ENCODE measurements around the gene DDX52. TPM values are rescaled to one million over a fixed set of nuclear protein-coding genes. Genes with fewer than 3 reads are reported as not detected.
"Not testable (repeated sequence)": the region's sequence is repeated elsewhere in the genome, so short reads cannot be mapped to it uniquely, and the experiment has no call there.

The DDX52 gene
- total RNA-seq, result 21.8 and 23.0 TPM in 2 replicates

GRCh38 chr17:37643118-37643766 lies at the start of gene DDX52:
DDX52 (minus strand) TSS chr17:37643446; CDS start chr17:37643420, 26 bp downstream.
- peak; percentile 90 to 96 for DNase-seq (ENCODE audit: low read depth in 2 of 2)

DNA sequence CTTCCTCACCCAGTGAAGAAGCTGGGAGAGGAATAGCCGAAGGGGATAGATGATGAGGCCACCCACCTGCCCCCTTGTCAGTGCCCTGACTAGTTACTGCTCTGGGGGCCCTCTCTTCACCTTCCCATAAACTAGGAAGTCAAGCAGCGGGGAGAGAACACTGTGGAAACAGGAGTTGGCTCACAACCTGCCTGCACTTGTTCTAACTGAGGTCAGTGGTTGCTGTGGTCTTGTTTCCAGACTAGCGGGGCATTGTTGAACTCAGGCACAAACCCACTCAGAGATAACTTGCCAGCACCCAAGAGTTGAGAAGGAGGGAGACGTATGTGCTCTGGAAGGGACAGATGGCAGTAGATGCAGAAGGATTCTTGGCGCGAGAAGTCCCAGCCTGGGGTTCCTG lies 48.6 kb upstream of the DDX52 start:
- no peak for DNase-seq (ENCODE audit: low read depth in 2 of 2)

GRCh38 chr17:37689317-37689716 lies 46.1 kb upstream of the DDX52 start:
- no peak for DNase-seq (ENCODE audit: low read depth in 2 of 2)

- DNase-seq (ENCODE audit: low read depth in 2 of 2), result no peak
Measured at GRCh38 chr17:37683454-37683984, 40.3 kb upstream of the DDX52 start.

GRCh38 chr17:37682007-37682406 lies 38.8 kb upstream of the DDX52 start:
- no peak for DNase-seq (ENCODE audit: low read depth in 2 of 2)

- not testable (repeated sequence) for DNase-seq (ENCODE audit: low read depth in 2 of 2)
Measured at GRCh38 chr17:37679995-37680394, 36.7 kb upstream of the DDX52 start.

- no peak for DNase-seq (ENCODE audit: low read depth in 2 of 2)
Measured at GRCh38 chr17:37678036-37678435, 34.8 kb upstream of the DDX52 start.

DNA sequence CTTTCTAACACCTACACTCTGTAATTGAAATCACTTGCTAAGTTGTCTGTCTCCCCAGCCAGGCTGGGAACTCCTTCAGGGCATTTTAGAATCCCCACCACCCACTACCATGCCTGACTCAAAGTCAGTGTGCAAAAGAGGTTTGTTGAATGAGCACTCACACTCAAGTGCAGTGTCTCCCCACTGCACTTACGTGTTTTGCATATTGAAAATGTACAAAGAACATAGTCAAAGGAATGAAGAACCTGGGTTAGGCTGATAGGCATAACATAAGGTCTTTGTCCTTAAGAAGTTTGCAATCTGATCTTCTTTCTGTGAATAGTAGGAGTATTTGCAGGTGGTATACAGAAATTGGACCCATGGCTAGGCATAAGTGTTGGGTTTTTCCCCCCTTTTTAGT lies 33.8 kb upstream of the DDX52 start:
- no peak for DNase-seq (ENCODE audit: low read depth in 2 of 2)

DNA sequence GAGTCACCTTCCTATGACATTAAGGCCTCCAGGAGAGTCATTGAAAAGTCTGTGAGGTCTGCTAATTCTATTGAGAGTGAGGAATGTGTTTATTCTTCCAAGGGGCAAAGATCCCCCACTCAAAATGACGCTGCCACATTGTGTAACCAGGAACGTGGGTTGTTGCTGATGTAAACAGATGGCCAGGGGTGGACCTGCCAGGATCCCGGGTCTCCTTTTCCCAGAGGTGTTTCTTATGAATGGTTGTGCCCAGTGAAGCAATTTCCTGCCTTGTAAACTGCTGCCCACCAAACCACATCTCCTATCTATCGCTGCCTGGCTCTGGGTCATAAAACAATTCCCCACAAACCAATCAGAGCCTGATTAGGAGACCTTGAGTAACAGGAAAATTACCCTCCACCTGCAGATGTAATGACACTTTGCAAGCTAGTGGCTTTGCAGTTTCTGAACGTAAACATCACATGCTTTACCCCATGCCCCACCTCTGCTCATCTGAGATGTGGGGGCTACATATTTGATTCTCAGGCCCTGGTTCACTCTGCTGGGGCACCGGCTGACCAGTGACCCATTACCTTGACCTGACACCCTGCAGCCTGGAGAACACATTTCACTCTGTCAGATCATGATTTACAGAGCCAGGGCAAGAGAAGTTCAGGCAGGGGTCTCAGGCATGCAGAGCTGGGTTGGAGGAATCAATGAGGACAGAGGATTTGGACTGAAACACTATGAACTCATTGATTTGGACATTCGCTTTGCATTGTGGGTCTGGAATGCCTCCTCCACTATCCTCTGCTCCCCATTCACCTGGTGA lies 33.1 kb upstream of the DDX52 start:
- DNase-seq (ENCODE audit: low read depth in 2 of 2), result no peak

- no peak for DNase-seq (ENCODE audit: low read depth in 2 of 2)
Measured at GRCh38 chr17:37674511-37674910, 31.3 kb upstream of the DDX52 start.

- no peak for DNase-seq (ENCODE audit: low read depth in 2 of 2)
Measured at GRCh38 chr17:37673386-37673785, 30.1 kb upstream of the DDX52 start.

GRCh38 chr17:37672548-37673078 lies 29.4 kb upstream of the DDX52 start:
- DNase-seq (ENCODE audit: low read depth in 2 of 2), result no peak

DNA sequence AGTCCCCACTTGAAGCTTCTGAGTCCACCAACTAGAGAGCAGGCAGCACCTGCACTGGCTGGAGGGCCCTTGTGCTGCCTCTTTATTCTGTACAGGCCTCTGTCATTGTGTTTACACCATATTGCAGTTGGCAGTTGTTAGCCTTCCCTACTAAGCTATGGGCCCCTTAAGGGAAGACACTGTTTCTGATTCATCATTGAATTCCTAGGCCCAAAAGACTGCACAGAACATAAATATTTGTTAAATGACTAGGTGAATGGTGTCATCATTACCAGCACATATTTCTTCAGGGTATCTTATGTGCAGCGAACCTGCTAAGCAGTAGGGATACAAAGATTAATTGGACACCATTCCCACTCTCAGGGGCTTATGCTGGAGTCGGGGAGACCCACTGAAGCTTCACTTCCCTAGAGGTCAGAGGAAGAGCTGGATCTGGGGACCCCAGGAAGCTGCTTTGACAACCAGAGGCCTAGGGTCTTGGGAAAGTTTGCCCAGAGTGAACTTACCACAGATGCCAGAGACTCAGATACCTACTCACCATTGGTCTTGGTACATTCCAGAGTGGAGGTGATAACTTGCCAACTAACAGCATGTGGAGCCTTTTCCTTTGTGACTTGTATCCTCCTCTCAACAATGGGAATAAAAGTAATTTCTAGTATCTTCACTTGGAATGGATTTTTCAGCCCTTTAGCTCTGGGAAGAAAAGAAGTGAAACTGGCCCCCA lies 28.7 kb upstream of the DDX52 start:
- DNase-seq (ENCODE audit: low read depth in 2 of 2), result no peak

DNA sequence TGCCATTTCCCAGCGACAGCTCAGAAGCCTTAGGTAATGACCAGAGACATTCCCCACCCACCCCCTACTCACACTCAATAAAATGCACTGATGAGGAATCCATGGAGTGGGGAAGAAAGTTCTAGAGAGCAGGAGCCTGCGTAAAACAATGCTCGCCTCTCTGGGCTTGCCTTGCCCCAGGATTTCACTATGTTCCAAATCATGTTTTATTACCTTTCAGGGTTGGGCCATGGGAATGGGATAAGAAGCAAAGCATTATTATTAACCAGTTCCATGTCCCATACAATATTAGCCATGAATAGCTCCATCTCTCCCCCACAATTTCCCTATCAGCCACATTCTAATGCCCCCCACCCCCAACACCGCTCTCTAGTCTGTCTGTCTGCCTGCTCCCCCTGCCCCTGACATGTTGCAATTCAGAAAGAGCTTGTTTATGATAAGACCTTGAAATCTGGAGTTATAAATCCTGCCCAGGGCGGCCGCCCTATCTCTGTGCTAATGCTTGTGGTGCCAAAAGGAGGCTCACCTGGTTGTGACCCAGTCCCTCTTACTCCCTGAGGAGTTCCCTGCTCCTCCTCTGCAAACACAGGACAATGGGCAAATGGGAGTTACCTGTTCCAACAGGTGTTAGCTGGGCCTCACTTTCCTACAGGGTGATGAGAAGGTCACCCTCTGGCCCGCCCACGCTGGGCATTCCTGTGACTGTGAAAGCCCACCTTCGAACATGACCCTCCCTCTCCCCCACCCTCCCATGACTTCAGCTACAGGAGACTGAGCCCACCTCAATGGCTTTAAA lies 28.0 kb upstream of the DDX52 start:
- no peak for DNase-seq (ENCODE audit: low read depth in 2 of 2)

DNA sequence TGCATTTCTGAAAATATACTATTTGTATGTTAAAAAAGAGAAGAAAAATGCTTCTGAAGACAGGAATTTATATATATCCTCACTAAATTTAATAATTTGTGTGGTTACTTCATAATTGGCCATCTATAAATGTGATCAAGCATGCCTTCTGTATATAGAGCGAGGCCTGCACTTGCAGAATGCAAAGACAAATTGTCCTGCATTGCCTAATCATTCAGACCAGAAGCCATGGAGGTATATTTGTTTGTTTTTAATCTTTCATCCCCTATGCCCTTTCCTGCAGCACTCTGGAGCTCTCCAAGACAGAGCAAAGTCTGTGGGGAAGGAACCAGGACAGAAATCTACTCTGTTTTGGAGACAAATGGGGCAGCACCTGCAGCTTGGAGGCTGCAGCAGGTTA lies 23.8 kb upstream of the DDX52 start:
- DNase-seq (ENCODE audit: low read depth in 2 of 2), result no peak

DNA sequence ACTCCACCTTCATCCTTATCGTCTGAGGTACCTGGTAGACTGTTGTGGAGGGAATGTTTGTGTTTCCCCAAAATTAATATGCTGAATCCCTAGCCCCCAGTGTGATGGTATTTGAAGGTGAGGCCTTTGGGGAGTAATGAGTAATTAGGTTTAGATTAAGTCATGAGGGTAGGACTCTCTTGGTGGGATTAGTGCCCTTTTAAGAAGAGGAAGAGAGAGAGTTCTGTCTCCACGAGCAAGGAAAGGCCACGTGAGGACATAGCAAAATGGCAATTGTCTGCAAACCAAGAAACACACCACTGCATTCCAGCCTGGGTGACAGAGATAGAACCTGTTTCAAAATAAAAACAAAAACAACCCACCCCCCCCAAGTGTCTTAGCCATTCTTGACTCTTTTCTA lies 21.0 kb upstream of the DDX52 start:
- no peak for DNase-seq (ENCODE audit: low read depth in 2 of 2)

- no peak for DNase-seq (ENCODE audit: low read depth in 2 of 2)
Measured at GRCh38 chr17:37662353-37662752, 19.1 kb upstream of the DDX52 start.

- no peak for DNase-seq (ENCODE audit: low read depth in 2 of 2)
Measured at GRCh38 chr17:37661400-37662014, 18.3 kb upstream of the DDX52 start.

- no peak for DNase-seq (ENCODE audit: low read depth in 2 of 2)
Measured at GRCh38 chr17:37659925-37660324, 16.7 kb upstream of the DDX52 start.

GRCh38 chr17:37657202-37657601 lies 14.0 kb upstream of the DDX52 start:
- DNase-seq (ENCODE audit: low read depth in 2 of 2), result no peak

DNA sequence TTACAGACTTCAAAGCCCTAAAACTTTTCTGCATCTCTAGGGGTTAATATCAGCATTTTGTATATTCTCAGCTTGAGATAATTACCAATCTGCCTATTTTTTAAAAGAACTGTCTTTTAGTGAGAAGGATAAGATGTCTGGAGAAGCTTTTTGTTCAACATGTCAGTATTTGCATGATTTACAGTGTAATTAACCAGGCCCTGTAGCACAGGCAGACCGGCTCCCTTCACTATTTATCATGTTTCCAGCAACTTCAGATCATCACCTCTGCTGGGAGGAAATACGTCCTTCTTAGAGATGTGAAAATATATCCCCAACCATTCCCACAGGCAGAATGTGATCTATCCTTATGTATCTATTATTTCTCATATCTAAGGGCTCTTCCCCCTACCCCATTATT lies 8.6 kb upstream of the DDX52 start:
- no peak for DNase-seq (ENCODE audit: low read depth in 2 of 2)
